Muscle of leg (tissue), 11 donors: ENCODE measurements around the gene CHN2. TPM values are rescaled to one million over a fixed set of nuclear protein-coding genes. Genes with fewer than 3 reads are reported as not detected.
A peak's percentile ranks its signal among the peaks of the same experiment; 100 is the strongest.

Source experiments
- DNase-seq: peaks from one replicate; pipeline ENCODE4 v3.0.0; 2013
- H3K27ac ChIP-seq: one replicate; pipeline ENCODE4 v1.5.1; 2013; ENCODE audit warnings: mild to moderate bottlenecking, low read length, control low read depth
- H3K27me3 ChIP-seq: one replicate; pipeline ENCODE4 v1.6.1; 2013; ENCODE audit warnings: low read length; ENCODE audit not compliant: control insufficient read depth, insufficient read depth
- H3K36me3 ChIP-seq: one replicate; pipeline ENCODE4 v1.6.1; 2013; ENCODE audit warnings: low read length; ENCODE audit not compliant: control insufficient read depth, insufficient read depth
- H3K4me1 ChIP-seq: one replicate; pipeline ENCODE4 v1.6.1; 2013; ENCODE audit warnings: low read length; ENCODE audit not compliant: control insufficient read depth, insufficient read depth
- H3K4me3 ChIP-seq: one replicate; pipeline ENCODE4 v1.5.1; 2013; ENCODE audit warnings: low read length, control low read depth
- H3K9me3 ChIP-seq: replicated peaks from 2 replicates; pipeline ENCODE4 v1.6.1; 2013; ENCODE audit warnings: low read depth, low read length; ENCODE audit not compliant: control insufficient read depth
- WGBS: methylation state at CpG from one replicate; pipeline ENCODE4 v1.1.5; 2013; ENCODE audit warnings: missing lambda C conversion rate; ENCODE audit not compliant: insufficient coverage; 5-methylcytosine and 5-hydroxymethylcytosine counted together
- polyA plus RNA-seq, 8 donors: library from polyadenylated mRNA; unstranded; fragments of 120-200 nt; gene quantifications; one replicate each; pipeline versions ENCODE4 v1.2.1 to v1.2.3, GENCODE V29; 2013; ENCODE audit warnings: inconsistent platforms in 1 of 8, low replicate concordance in 1 of 8; ENCODE audit not compliant: insufficient read length in 8 of 8, insufficient read depth in 1 of 8
- total RNA-seq: library from RNA; stranded (reverse); fragments of 120-200 nt; gene quantifications from one replicate; pipeline ENCODE4 v1.2.4, GENCODE V29; 2013

CHN2 gene
- total and polyA plus RNA-seq, 9 donors = 7.6 to 18.2 (median 10.2) TPM

GRCh38 chr7:29277436-29278215 lies 83.1 kb downstream of the CHN2 start:
- Histone ChIP-seq H3K4me3 (no peak overlapping the region), H3K36me3 (no peaks in the 10 kb centered on the region), H3K9me3 (no peaks in the 10 kb centered on the region), H3K27ac (no peak overlapping the region), H3K27me3 (no peaks in the 10 kb centered on the region), H3K4me1 (peaks cover 33% of the 10 kb centered on the region)
- WGBS = 79% methylated on average over 3 of the region's 6 CpGs
- no peak for DNase-seq

DNA sequence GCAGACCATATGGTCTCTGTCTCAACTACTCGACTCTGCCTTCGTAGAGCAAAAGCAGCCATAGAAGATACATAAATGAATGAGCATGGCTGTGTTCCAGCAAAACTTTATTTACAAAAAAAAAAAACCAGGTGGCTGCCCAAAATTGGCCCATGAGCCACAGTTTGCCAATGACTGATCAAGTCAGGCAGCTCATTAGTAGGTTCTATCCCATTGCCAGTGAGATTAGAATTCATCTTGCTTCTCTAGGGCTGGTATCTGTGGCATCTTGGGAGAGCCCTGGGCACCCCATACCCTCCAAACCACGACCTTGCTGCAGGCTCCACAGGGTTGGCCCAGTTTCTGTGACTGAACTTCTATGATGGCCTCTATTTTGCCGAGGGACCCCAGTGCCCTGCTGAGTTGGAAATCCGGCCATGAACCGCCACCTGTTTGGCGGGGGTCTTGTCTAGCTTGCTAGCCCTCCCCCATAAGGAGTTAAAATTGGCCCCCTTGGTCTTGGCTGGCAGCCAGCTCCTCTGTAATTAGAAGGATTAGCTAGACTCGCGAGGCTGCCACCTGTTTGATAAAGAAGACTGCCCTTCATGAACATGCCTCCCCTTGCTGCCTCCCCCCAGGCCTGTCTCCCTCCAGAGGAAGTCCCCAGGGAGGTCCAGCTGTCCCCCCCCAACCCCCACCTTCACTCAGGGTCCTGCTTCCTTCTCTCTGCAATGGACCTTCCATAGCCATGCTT lies 83.9 kb downstream of the CHN2 start:
- Histone ChIP-seq H3K9me3 (no peaks in the 10 kb centered on the region), H3K27ac (peak overlapping the region; percentile 44), H3K36me3 (no peaks in the 10 kb centered on the region), H3K27me3 (no peaks in the 10 kb centered on the region), H3K4me3 (no peak overlapping the region), H3K4me1 (peaks cover 37% of the 10 kb centered on the region)
- WGBS = 52% methylated on average over 4 of the region's 9 CpGs
- DNase-seq = peak; percentile 52

GRCh38 chr7:29281782-29282541 lies 87.4 kb downstream of the CHN2 start:
- DNase-seq = peak; percentile 81
- Histone ChIP-seq H3K27me3 (no peaks in the 10 kb centered on the region), H3K27ac (peak overlapping the region; percentile 73), H3K4me1 (peaks cover 29% of the 10 kb centered on the region), H3K4me3 (no peak overlapping the region), H3K36me3 (no peaks in the 10 kb centered on the region), H3K9me3 (no peaks in the 10 kb centered on the region)
- WGBS = 32% methylated on average over 3 of the region's 12 CpGs

GRCh38 chr7:29282819-29283414 lies 88.3 kb downstream of the CHN2 start:
- H3K27ac ChIP-seq = peak overlapping the region; percentile 73
- H3K9me3 ChIP-seq = no peaks in the 10 kb centered on the region
- H3K36me3 ChIP-seq = no peaks in the 10 kb centered on the region
- H3K27me3 ChIP-seq = no peaks in the 10 kb centered on the region
- DNase-seq = peak; percentile 59
- H3K4me1 ChIP-seq = peaks cover 19% of the 10 kb centered on the region
- WGBS = 69% methylated on average over 9 of the region's 13 CpGs
- H3K4me3 ChIP-seq = no peak overlapping the region

DNA sequence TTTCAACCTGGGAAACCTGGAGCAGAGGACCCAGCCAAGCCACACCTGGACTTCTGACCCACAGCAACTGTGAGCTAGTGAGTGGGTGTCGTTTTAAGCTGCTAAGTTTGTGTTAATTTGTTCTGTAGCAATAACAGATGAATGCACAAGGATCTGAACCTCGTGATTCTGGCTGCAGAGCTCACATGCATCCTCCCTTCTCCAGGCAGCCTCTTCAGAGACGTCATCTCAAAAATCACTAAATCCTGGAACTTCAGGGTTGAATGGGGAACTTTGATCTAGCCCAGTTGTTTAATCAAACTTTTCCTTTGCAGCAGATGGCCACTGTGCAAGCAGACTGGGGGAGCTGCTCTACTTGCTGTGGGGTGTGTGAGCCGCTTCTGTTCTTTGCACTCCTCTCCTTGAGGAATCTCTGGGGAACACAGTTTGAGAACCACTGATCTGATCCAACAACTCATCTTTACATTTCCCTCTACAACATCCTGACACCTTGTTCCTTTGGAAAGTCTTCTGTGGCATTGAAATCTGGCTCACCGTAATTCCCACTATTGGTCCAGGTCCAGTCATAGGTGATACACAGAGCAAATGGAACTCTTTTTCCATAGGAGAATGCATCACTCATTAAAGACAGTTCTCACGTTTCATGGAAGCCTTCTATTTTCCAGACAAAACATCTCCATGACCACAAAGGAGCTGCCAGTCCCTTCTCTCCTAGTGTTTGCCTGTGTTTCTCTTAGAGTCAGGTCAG lies 90.3 kb downstream of the CHN2 start:
- no peak for DNase-seq
- peaks cover 22% of the 10 kb centered on the region for H3K4me1 ChIP-seq
- H3K36me3 ChIP-seq = no peaks in the 10 kb centered on the region
- no peaks in the 10 kb centered on the region for H3K27me3 ChIP-seq
- no peaks in the 10 kb centered on the region for H3K9me3 ChIP-seq
- 75% methylated on average over 2 of the region's 6 CpGs for WGBS
- H3K4me3 ChIP-seq = no peak overlapping the region
- H3K27ac ChIP-seq = no peak overlapping the region

DNA sequence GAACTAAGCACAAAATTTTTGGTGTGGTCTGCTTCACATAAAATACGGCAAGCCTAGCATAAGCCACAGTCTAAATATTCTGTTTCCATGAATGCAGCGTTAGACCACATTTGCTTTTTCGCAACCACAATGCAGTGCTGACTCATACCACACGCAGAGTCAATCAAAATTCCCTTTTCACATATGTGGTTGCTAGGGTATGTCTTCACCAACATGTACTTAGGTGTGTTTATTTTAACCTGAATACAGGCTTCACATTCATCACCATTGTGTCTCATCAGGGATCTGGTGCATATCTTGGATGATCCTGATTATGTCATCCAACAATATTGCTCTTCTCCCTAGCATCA lies 90.8 kb downstream of the CHN2 start:
- Histone ChIP-seq H3K27me3 (no peaks in the 10 kb centered on the region), H3K36me3 (no peaks in the 10 kb centered on the region), H3K4me1 (peaks cover 25% of the 10 kb centered on the region), H3K4me3 (no peak overlapping the region), H3K27ac (no peak overlapping the region), H3K9me3 (no peaks in the 10 kb centered on the region)
- no peak for DNase-seq
- WGBS = 67% methylated on average over 1 of the region's 4 CpGs

GRCh38 chr7:29285861-29286260 lies 91.3 kb downstream of the CHN2 start:
- Histone ChIP-seq H3K9me3 (no peaks in the 10 kb centered on the region), H3K27ac (no peak overlapping the region), H3K4me3 (no peak overlapping the region), H3K4me1 (peaks cover 24% of the 10 kb centered on the region), H3K27me3 (no peaks in the 10 kb centered on the region), H3K36me3 (no peaks in the 10 kb centered on the region)
- WGBS = 93% methylated on average over 2 of the region's 3 CpGs
- DNase-seq = no peak

DNA sequence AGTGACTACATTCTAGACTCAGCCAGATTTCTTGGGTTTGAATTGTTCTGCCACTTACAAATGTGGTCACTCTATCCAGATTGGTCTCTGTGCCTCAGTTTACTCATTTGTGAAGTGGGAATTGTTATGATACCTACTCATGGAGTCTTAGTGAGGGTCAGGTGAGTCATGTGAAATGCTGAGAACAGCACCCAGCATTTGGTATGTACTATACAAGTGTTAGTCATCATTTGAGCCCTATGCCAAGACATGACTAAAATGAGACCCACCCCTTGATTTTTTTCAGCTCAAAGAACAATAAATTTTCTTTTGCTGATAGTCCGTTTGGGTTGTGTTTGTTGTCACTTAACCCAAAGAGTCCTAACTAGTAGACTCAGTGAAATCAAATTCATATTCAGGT lies 92.8 kb downstream of the CHN2 start:
- H3K27me3 ChIP-seq = no peaks in the 10 kb centered on the region
- no peaks in the 10 kb centered on the region for H3K9me3 ChIP-seq
- DNase-seq = no peak
- WGBS = no CpG with 5 or more reads among the region's 1 CpG
- no peak overlapping the region for H3K4me3 ChIP-seq
- peaks cover 19% of the 10 kb centered on the region for H3K4me1 ChIP-seq
- no peak overlapping the region for H3K27ac ChIP-seq
- no peaks in the 10 kb centered on the region for H3K36me3 ChIP-seq

GRCh38 chr7:29288181-29289091 lies 93.9 kb downstream of the CHN2 start:
- H3K27me3 ChIP-seq = no peaks in the 10 kb centered on the region
- no peak overlapping the region for H3K4me3 ChIP-seq
- H3K4me1 ChIP-seq = peaks cover 14% of the 10 kb centered on the region
- H3K27ac ChIP-seq = peak overlapping the region; percentile 21
- H3K36me3 ChIP-seq = no peaks in the 10 kb centered on the region
- no peak for DNase-seq
- no peaks in the 10 kb centered on the region for H3K9me3 ChIP-seq
- WGBS = 66% methylated on average over 4 of the region's 6 CpGs
